Peyer's patch (tissue), 4 donors: ENCODE data around the gene ARHGAP26. TPM values are rescaled to one million over a fixed set of nuclear protein-coding genes. Genes with fewer than 3 reads are reported as not detected.
A peak's percentile ranks its signal among the peaks of the same experiment; 100 is the strongest.

Experiments
- DNase-seq, 3 donors: peaks; one replicate each; pipeline ENCODE4 v3.0.0-alpha.2; 2017 to 2019
- H3K27ac ChIP-seq, 4 donors: fragments of 200-600 bp; sonication (generic); one replicate each; pipeline ENCODE4 v1.5.1; 2016 to 2019
- H3K27me3 ChIP-seq, 2 donors: fragments of 200-600 bp; sonication (generic); one replicate each; pipeline ENCODE4 v1.5.1; 2019
- H3K36me3 ChIP-seq, 3 donors: fragments of 200-600 bp; sonication (generic); one replicate each; pipeline ENCODE4 v1.5.1; 2016 to 2019
- H3K4me1 ChIP-seq, 4 donors: fragments of 200-600 bp; sonication (generic); one replicate each; pipeline ENCODE4 v1.5.1; 2016 to 2019
- H3K4me3 ChIP-seq, 4 donors: fragments of 200-600 bp; sonication (generic); 1 replicate in 3 of 4; 2 replicates in 1 of 4; pipeline ENCODE4 v1.5.1; 2016 to 2019; ENCODE audit warnings: mild to moderate bottlenecking in 1 of 4
- H3K9me3 ChIP-seq, 4 donors: fragments of 200-600 bp; sonication (generic); one replicate each; pipeline ENCODE4 v1.5.1; 2016 to 2019; ENCODE audit warnings: mild to moderate bottlenecking in 1 of 4
- CTCF ChIP-seq, 6 experiments: fragments of 450-650 bp in 4 of 6; fragments of 200-600 bp in 2 of 6; sonication (generic) in 1 of 6; IDR thresholded peaks; one replicate each; pipeline ENCODE4 v1.5.1; 2017 to 2019; ENCODE audit warnings: antibody characterized with exemption in 6 of 6, mild to moderate bottlenecking in 3 of 6, moderate library complexity in 1 of 6
- POLR2A ChIP-seq, 2 donors: fragments of 450-650 bp; IDR thresholded peaks; one replicate each; pipeline ENCODE4 v1.5.1; 2017; ENCODE audit warnings: antibody characterized with exemption in 2 of 2, mild to moderate bottlenecking in 2 of 2, moderate library complexity in 2 of 2
- total RNA-seq, 4 donors: library from RNA; depleted of rRNA; stranded (reverse); fragments of >200 nt; gene quantifications; one replicate each; pipeline ENCODE4 v1.1.0, GENCODE V29; 2016

ARHGAP26 gene
- total RNA-seq, 4 donors from 2014 or later, result 60.1 to 180 (median 126) TPM

- Histone ChIP-seq H3K4me1 (peaks cover 0 to 22% (median 0%) of the 10 kb centered on the region in 4 donors), H3K27ac (no peak overlapping the region), H3K4me3 (no peak overlapping the region), H3K27me3 (no peaks in the 10 kb centered on the region), H3K9me3 (no peaks in the 10 kb centered on the region), H3K36me3 (peaks cover 0 to 28% (median 0%) of the 10 kb centered on the region in 3 donors)
- DNase-seq, result no peak
- TF ChIP-seq CTCF (IDR thresholded peaks at IDR 0.05), result no peak
- no peak for TF ChIP-seq POLR2A (IDR thresholded peaks at IDR 0.05)
Measured at GRCh38 chr5:143059355-143059754, 289.2 kb downstream of the ARHGAP26 start.

GRCh38 chr5:143059976-143060765 is 290.0 kb downstream of the ARHGAP26 start:
- no peaks in the 10 kb centered on the region for H3K27me3 ChIP-seq
- DNase-seq, result no peak
- no peak overlapping the region for H3K4me3 ChIP-seq
- H3K27ac ChIP-seq, result peak overlapping the region in 1 of 4 donors; percentile 25
- peaks cover 0 to 28% (median 0%) of the 10 kb centered on the region in 3 donors for H3K36me3 ChIP-seq
- H3K9me3 ChIP-seq, result no peaks in the 10 kb centered on the region
- TF ChIP-seq POLR2A (IDR thresholded peaks at IDR 0.05) (no peak), CTCF (IDR thresholded peaks at IDR 0.05) (no peak)
- peaks cover 0 to 22% (median 0%) of the 10 kb centered on the region in 4 donors for H3K4me1 ChIP-seq

- H3K4me1 ChIP-seq, result peaks cover 0 to 22% (median 0%) of the 10 kb centered on the region in 4 donors
- no peak for TF ChIP-seq POLR2A (IDR thresholded peaks at IDR 0.05)
- no peak for TF ChIP-seq CTCF (IDR thresholded peaks at IDR 0.05)
- H3K9me3 ChIP-seq, result no peaks in the 10 kb centered on the region
- H3K36me3 ChIP-seq, result peaks cover 0 to 33% (median 0%) of the 10 kb centered on the region in 3 donors
- peak overlapping the region in 1 of 4 donors; percentile 3 for H3K27ac ChIP-seq
- no peak overlapping the region for H3K4me3 ChIP-seq
- no peak for DNase-seq
- no peaks in the 10 kb centered on the region for H3K27me3 ChIP-seq
Measured at GRCh38 chr5:143061161-143061945, 291.2 kb downstream of the ARHGAP26 start.

GRCh38 chr5:143062379-143062778 is 292.2 kb downstream of the ARHGAP26 start:
- Histone ChIP-seq H3K9me3 (no peaks in the 10 kb centered on the region), H3K36me3 (peaks cover 0 to 23% (median 0%) of the 10 kb centered on the region in 3 donors), H3K27ac (no peak overlapping the region), H3K27me3 (no peaks in the 10 kb centered on the region), H3K4me3 (no peak overlapping the region), H3K4me1 (peaks cover 0 to 22% (median 0%) of the 10 kb centered on the region in 4 donors)
- DNase-seq, result no peak
- TF ChIP-seq CTCF (IDR thresholded peaks at IDR 0.05) (no peak), POLR2A (IDR thresholded peaks at IDR 0.05) (no peak)

GRCh38 chr5:143063175-143063970 is 293.2 kb downstream of the ARHGAP26 start:
- peaks cover 0 to 15% (median 0%) of the 10 kb centered on the region in 3 donors for H3K36me3 ChIP-seq

More at GRCh38 chr5:143063175-143063970, 293.2 kb downstream of the ARHGAP26 start:
- peak overlapping the region in 3 of 4 donors; percentile 21 to 60 (median 48) for H3K27ac ChIP-seq
- H3K27me3 ChIP-seq, result no peaks in the 10 kb centered on the region
- H3K9me3 ChIP-seq, result no peaks in the 10 kb centered on the region
- no peak overlapping the region for H3K4me3 ChIP-seq
- DNase-seq, result peak in 1 of 3 donors; percentile 56
- TF ChIP-seq POLR2A (IDR thresholded peaks at IDR 0.05), result no peak
- TF ChIP-seq CTCF (IDR thresholded peaks at IDR 0.05), result no peak
- peaks cover 0 to 22% (median 0%) of the 10 kb centered on the region in 4 donors for H3K4me1 ChIP-seq
